ENCODE results near the gene SELENOF. TPM values are rescaled to one million over a fixed set of nuclear protein-coding genes. Genes with fewer than 3 reads are reported as not detected.

Gene SELENOF
- total RNA-seq, 3 donors from 2014 or later = 138 to 202 (median 191) TPM

GRCh38 chr1:86953167-86953566 is 39.2 kb upstream of the SELENOF start:
- intact Hi-C loops (cut with DNase I, micrococcal nuclease) = no loop called here
- Histone ChIP-seq H3K9me3 (no peaks in the 10 kb centered on the region), H3K36me3 (ENCODE audit: low read depth) (no peaks in the 10 kb centered on the region), H3K4me1 (ENCODE audit: low read depth) (no peaks in the 10 kb centered on the region), H3K4me3 (no peak overlapping the region)
- ATAC-seq (no peak), DNase-seq (no peak)
- TF ChIP-seq, protein P1, sequence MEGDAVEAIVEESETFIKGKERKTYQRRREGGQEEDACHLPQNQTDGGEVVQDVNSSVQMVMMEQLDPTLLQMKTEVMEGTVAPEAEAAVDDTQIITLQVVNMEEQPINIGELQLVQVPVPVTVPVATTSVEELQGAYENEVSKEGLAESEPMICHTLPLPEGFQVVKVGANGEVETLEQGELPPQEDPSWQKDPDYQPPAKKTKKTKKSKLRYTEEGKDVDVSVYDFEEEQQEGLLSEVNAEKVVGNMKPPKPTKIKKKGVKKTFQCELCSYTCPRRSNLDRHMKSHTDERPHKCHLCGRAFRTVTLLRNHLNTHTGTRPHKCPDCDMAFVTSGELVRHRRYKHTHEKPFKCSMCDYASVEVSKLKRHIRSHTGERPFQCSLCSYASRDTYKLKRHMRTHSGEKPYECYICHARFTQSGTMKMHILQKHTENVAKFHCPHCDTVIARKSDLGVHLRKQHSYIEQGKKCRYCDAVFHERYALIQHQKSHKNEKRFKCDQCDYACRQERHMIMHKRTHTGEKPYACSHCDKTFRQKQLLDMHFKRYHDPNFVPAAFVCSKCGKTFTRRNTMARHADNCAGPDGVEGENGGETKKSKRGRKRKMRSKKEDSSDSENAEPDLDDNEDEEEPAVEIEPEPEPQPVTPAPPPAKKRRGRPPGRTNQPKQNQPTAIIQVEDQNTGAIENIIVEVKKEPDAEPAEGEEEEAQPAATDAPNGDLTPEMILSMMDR (IDR thresholded peaks at IDR 0.05) = no peak

GRCh38 chr1:86951430-86951829 is 37.5 kb upstream of the SELENOF start:
- Histone ChIP-seq H3K4me1 (ENCODE audit: low read depth) (no peaks in the 10 kb centered on the region), H3K9me3 (no peaks in the 10 kb centered on the region), H3K4me3 (no peak overlapping the region), H3K36me3 (ENCODE audit: low read depth) (no peaks in the 10 kb centered on the region)
- DNase-seq (no peak), ATAC-seq (no peak)
- TF ChIP-seq, protein P1 (IDR thresholded peaks at IDR 0.05) = no peak
- intact Hi-C loops (cut with DNase I, micrococcal nuclease) = no loop called here

GRCh38 chr1:86950712-86951419 is 36.9 kb upstream of the SELENOF start:
- H3K4me3 ChIP-seq = no peak overlapping the region
- ATAC-seq = no peak
- no peak for DNase-seq
- intact Hi-C loops (cut with DNase I, micrococcal nuclease) = no loop called here
- TF ChIP-seq, protein P1 (IDR thresholded peaks at IDR 0.05) = no peak
- no peaks in the 10 kb centered on the region for H3K9me3 ChIP-seq
- H3K36me3 ChIP-seq (ENCODE audit: low read depth) = no peaks in the 10 kb centered on the region
- no peaks in the 10 kb centered on the region for H3K4me1 ChIP-seq (ENCODE audit: low read depth)

DNA sequence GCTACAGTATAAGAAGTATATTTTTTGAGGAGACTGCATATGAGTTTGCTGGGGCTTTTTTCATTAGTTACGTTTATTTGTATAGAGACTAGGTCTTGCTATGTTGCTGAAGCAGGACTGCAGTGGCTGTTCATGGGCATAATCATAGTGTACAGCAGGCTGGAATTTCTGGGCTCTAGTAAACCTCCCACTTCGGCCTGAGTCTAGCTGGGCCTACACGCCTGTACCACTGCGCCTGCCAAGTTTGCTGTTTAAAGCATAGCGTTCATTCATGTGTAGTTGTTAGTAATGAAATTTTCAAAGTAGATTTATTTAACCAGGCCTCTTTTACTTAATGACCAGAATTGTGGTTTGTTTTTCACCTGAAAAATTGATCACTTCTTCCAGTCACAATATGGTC is 34.3 kb upstream of the SELENOF start:
- intact Hi-C loops (cut with DNase I, micrococcal nuclease) = no loop called here
- Histone ChIP-seq H3K36me3 (ENCODE audit: low read depth) (no peaks in the 10 kb centered on the region), H3K4me3 (no peak overlapping the region), H3K9me3 (no peaks in the 10 kb centered on the region), H3K4me1 (ENCODE audit: low read depth) (no peaks in the 10 kb centered on the region)
- ATAC-seq (no peak), DNase-seq (no peak)
- TF ChIP-seq, protein P1 (IDR thresholded peaks at IDR 0.05) = no peak

- Histone ChIP-seq H3K36me3 (ENCODE audit: low read depth) (no peaks in the 10 kb centered on the region), H3K4me1 (ENCODE audit: low read depth) (no peaks in the 10 kb centered on the region), H3K4me3 (no peak overlapping the region), H3K9me3 (no peaks in the 10 kb centered on the region)
- DNase-seq = no peak
- ATAC-seq = no peak
- TF ChIP-seq, protein P1 (IDR thresholded peaks at IDR 0.05) = no peak
- intact Hi-C loops (cut with DNase I, micrococcal nuclease) = no loop called here
These were observed 28.8 kb upstream of the SELENOF start for GRCh38 chr1:86942743-86943142.

Measured in mucosa of descending colon (tissue), 3 donors.